NCI-H2196 treated with DMSO at 0.1 percent for 48 hours (cell line): ENCODE results near the gene ANKRD34A.
A peak's percentile ranks its signal among the peaks of the same experiment; 100 is the strongest.
"Not testable (repeated sequence)": the region's sequence is repeated elsewhere in the genome, so short reads cannot be mapped to it uniquely, and the experiment has no call there.

Source experiments
- DNase-seq: peaks from one replicate; lab custom pipeline; 2025; ENCODE audit not compliant: unreplicated experiment; lab: John Stamatoyannopoulos, UW

ANKRD34A gene

GRCh38 chr1:145949219-145949618 is 15.2 kb downstream of the ANKRD34A start:
- no peak for DNase-seq

- no peak for DNase-seq
Observed at GRCh38 chr1:145947551-145947950, 16.8 kb downstream of the ANKRD34A start.

DNA sequence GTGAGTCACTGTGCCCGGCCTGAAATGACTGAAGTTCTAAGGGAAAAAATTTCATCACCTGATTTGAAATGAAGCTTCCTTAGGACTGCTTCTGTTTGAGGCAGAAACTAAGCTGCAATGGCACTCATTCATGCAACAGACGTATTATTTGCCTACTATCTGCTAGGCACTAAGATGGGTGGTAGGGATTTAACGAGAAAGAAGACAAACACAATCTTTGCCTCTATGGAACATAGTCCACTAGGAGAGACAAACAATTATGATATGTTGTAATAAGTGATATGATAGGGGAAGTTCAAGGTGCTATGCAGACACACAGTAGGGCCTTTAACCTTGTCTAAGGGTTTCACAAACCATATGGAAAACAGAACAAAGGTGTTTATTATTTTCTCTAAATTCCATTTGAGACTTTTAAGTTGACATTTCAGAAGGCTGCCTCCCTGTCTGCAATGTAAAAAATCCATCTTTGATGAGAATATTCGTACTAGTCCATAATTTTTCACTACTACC is 17.8 kb downstream of the ANKRD34A start:
- DNase-seq: no peak

DNA sequence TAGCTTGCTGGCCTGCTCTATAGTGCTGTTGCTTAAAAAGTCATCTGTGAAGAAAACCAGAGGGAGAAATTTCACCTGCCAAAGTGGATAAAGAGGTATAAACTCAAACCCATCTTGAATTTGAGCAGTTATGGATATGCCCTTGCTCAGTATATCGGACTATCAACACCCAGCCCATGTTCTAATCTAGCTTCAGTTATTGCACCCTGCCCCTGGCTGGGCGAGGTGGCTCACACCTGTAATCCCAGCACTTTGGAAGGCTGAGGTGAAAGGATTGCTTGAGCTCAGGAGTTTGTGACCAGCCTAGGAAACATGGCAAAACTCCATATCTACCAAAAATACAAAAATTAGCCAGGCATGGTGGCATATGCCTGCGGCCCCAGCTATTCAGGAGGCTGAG is 19.8 kb downstream of the ANKRD34A start:
- DNase-seq: no peak

GRCh38 chr1:145942871-145943270 is 21.5 kb downstream of the ANKRD34A start:
- DNase-seq: no peak

DNA sequence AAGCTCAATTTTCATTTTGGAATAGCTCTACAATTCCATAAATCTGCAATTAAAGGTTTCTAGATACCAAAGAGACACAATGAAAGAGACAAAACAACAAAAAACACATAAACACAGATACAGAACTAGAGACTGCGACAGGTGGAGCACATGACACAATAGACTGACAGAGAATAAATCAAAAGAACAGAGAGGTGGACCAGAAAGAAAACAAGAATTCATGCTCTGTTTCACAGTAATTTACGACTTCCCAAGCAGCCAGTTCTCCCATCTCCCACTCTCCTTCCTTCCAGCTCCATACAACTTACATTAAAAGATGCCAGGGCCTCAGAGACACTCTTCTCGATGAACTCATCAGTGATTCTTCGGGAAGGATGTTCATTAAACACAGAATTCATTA is 22.0 kb downstream of the ANKRD34A start:
- no peak for DNase-seq

DNA sequence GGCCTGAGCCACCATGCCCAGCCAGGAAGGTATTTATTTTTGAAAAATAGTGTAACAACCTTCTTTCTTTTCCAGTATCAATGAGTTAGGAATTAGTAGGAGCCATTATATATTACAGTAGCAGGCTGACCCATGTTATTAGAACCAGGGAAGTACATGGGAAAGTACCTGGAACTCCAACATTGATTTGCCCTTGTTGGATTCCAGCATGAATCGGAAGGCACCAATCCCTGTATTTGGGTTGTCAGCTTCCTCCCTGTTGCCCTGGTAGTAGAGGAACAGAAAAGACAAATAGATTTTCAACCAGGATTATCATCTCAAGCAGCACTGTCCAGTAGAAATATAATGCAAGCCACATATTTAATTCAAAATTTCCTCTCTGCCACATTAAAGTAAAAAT is 26.9 kb downstream of the ANKRD34A start:
- no peak for DNase-seq

DNA sequence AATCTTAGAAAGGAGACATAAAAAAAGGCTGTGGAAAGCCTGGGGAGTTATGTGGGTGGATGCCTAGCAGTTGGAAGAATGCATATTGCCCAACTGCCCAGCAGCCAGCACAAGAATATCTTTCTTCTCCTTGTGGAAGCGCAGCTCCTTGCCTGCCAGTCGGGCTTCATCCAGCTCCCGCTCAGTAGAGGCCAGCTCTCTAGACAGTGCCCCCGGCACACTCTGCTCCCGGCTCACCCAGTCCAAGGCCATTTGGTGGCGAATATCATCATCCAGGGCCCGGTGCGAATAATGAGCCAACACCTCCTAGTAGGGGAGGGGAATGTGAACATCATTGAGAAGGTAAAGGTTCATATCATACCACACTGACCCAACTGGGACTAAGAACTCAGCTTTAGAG is 28.1 kb downstream of the ANKRD34A start:
- DNase-seq: no peak

DNA sequence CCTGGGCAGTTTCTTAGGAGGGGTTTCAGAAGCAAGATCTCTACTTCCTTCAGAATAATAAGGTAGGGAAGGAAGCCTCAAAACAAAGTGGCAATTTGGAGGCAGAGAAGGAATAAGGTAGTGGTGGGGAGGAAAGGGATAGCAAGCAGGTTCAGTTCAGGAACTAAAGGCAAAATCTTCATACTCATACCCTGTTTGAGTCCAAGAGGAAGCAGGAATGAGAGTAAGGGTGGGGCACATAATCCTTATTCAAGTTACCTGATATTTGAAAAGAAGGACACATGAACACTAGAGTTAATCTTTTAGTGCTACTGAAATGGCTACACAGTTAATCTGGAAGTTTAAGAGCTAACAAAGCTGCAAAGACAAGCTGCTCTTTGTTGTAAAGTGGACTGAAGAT is 28.7 kb downstream of the ANKRD34A start:
- no peak for DNase-seq

DNA sequence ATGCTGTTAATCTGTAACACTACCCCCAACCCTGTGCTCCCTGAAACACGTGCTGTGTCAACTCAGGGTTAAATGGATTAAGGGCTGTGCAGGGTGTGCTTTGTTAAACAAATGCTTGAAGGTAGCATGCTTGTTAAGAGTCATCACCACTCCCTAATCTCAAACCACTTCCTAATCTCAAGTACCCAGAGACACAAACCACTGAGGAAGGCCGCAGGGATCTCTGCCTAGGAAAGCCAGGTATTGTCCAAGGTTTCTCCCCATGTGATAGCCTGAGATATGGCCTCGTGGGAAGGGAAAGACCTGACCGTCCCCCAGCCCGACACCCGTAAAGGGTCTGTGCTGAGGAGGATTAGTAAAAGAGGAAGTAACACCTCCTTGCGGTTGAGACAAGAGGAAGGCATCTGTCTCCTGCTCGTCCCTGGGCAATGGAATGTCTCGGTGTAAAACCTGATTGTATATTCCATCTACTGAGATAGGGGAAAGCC is 31.8 kb downstream of the ANKRD34A start:
- not testable (repeated sequence) for DNase-seq

- no peak for DNase-seq
Observed at GRCh38 chr1:145927916-145928643, 36.3 kb downstream of the ANKRD34A start.

- peak; percentile 94 for DNase-seq
Observed at GRCh38 chr1:145927063-145927886, 37.1 kb downstream of the ANKRD34A start, which contains the start of gene RBM8A. RBM8A (minus strand) TSS chr1:145927484; CDS start chr1:145927426, 58 bp downstream.

- no peak for DNase-seq
Observed at GRCh38 chr1:145926686-145927062, 37.7 kb downstream of the ANKRD34A start.

GRCh38 chr1:145922266-145922665 is 42.1 kb downstream of the ANKRD34A start:
- no peak for DNase-seq

- not testable (repeated sequence) for DNase-seq
Observed at GRCh38 chr1:145920297-145920696, 44.1 kb downstream of the ANKRD34A start.

DNA sequence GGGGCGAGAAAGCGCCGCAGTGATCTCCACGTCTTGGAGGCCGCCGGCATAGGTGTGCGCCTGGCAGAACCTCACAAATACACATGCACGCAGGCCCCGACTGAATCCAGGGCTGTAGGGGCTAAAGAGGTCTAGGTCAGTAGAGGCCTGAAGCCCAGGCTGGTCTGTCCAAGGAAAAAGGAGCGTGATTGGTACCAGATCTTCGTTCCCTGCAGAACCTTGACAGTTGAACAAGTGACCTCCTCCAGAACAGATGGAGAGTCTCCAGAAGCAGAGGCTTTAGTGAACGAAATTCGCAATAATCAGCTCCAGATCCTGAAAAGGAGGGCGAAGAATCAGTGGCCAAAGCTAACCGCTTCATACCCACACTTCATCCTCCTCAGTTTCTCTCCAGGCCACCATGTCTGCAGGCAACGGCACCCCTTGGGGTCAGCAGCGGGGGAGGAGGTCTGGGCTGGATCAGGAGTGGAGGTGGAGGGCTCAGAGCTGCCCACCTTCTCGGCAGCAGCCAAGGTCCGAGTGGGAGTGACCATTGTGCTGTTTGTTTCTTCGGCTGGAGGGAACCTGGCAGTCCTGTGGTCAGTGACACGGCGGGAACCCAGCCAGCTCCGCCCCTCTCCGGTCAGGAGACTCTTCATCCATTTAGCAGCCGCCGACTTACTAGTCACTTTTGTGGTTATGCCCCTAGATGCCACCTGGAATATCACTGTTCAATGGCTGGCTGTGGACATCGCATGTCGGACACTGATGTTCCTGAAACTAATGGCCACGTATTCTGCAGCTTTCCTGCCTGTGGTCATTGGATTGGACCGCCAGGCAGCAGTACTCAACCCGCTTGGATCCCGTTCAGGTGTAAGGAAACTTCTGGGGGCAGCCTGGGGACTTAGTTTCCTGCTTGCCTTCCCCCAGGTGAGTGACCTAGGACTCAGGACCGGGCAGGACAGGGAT is 45.1 kb downstream of the ANKRD34A start:
- DNase-seq: peak; percentile 28

DNA sequence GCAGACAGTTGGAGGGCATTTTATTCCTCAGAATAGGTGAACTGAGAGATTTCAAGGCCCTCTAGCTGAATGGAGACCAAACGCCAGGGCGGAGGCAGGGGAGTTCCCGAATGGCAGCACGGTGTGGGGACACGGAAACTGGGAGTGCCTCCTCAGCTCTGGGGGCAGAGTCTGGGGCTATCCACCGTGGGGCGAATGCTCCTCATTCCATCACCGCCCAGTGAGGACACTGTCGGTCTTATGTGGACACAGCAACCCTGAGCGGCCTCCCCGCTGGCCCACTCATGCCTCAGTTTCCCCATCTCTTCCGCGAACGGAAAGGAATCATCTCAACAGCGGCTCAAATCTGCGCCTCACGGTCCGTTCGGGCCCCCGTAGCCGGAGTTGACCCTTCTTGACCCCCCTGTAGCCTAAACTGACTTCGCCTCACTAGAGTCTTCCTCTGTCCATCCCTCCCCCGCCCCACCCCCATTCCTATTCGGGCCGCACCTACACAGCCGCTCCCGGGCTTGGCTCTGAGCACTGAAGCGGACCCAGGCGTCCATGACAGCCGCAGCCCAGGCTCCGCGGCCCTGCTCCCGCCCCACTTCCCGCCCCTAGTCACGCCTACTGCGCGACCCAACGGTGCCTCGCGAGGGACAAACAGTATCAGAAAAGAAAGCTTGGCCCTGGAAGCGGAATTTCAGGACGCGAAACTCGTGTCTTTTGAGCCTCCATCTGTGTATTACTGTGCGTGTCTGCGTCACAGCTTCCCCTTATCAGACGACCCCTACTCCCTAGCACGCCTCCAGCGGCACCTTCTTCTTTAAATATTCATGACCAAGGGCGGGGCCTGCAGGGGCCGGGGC is 46.0 kb downstream of the ANKRD34A start, which contains the start of gene PEX11B:
PEX11B (minus strand) TSS at position 574 of the 848 bp plus-strand sequence; CDS start at position 545, 29 bp downstream.
- peak; percentile 73 for DNase-seq

DNA sequence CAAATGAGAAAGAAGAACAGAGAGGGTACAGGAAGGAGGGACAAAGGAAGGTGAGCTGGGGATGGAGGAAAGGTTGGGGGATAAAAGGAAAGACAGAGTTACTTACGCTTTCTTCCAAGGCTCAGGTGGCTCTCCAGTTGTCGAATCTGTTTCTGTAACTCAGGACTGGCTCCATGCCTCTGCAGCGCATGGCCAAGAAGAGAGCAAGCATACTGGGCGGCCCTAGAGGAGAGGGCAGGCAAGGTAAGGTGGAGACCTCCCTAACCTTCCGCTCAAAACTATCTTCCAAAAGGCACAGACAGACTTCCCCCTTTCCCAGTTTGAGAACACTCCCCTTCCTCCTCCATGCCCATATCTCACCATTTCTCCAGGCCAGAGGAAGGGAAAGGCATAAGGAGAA is 46.8 kb downstream of the ANKRD34A start:
- DNase-seq: no peak

- no peak for DNase-seq
Observed at GRCh38 chr1:145916745-145917144, 47.6 kb downstream of the ANKRD34A start.
